PC-3 (cell line): ENCODE measurements around the gene LXN. TPM values are rescaled to one million over a fixed set of nuclear protein-coding genes. Genes with fewer than 3 reads are reported as not detected.
A peak's percentile ranks its signal among the peaks of the same experiment; 100 is the strongest.

Experiments
- ATAC-seq: fragments of 200-7000 bp; cut with Tn5 transposase; 2 replicates; pipeline ENCODE4 v1.9.1; 2020; ENCODE audit warnings: mild to moderate bottlenecking, moderate library complexity
- BruUV-seq: library from RNA; stranded (reverse); fragments of 400-500 nt; replicated peaks from 2 replicates; lab custom pipeline; 2021; lab: Mats Ljungman, UMichigan
- CTCF ChIA-PET: fragments of 300-600 bp; sonication (Branson Sonifier 250); formaldehyde crosslinking; loops from one replicate; lab custom pipeline; 2022; ENCODE audit warnings: antibody characterized with exemption; lab: Charles Lee
- POLR2A ChIA-PET: fragments of 300-600 bp; sonication (Branson Sonifier 250); formaldehyde crosslinking; loops from one replicate; lab custom pipeline; 2022; ENCODE audit warnings: antibody characterized with exemption; ENCODE audit not compliant: unreplicated experiment; lab: Charles Lee
- DNase-seq: peaks from one replicate; pipeline ENCODE4 v3.0.0-alpha.2; 2015
- H2AFZ ChIP-seq: fragments of 300-600 bp; sonication (generic); 2 replicates; pipeline ENCODE4 v1.6.0; 2016; ENCODE audit warnings: antibody characterized with exemption, low read length
- H3F3A ChIP-seq: fragments of 300-600 bp; sonication (generic); one replicate; pipeline ENCODE4 v1.6.0; 2017; ENCODE audit warnings: antibody characterized with exemption, low read length, control low read depth, mild to moderate bottlenecking; ENCODE audit not compliant: unreplicated experiment
- H3K27ac ChIP-seq: fragments of 300-600 bp; sonication (generic); 2 replicates; pipeline ENCODE4 v1.5.1; 2016; ENCODE audit warnings: mild to moderate bottlenecking, low read length
- H3K27me3 ChIP-seq: fragments of 300-600 bp; sonication (generic); 2 replicates; pipeline ENCODE4 v1.6.1; 2016; ENCODE audit warnings: low read length, mixed read lengths
- H3K36me3 ChIP-seq: fragments of 300-600 bp; sonication (generic); 2 replicates; pipeline ENCODE4 v1.6.1; 2016; ENCODE audit warnings: low read depth, mixed run types, low read length, mixed read lengths
- H3K4me1 ChIP-seq: fragments of 300-600 bp; sonication (generic); 2 replicates; pipeline ENCODE4 v1.5.1; 2016; ENCODE audit warnings: low read length; ENCODE audit not compliant: insufficient read depth
- H3K4me2 ChIP-seq: fragments of 300-600 bp; sonication (generic); 2 replicates; pipeline ENCODE4 v1.6.0; 2016; ENCODE audit warnings: low read length
- H3K4me3 ChIP-seq: fragments of 300-600 bp; sonication (generic); 2 replicates; pipeline ENCODE4 v1.5.1; 2016; ENCODE audit warnings: mild to moderate bottlenecking, low read length, mixed read lengths
- H3K79me2 ChIP-seq: fragments of 300-600 bp; sonication (generic); 2 replicates; pipeline ENCODE4 v1.6.1; 2017; ENCODE audit warnings: low read length, mixed read lengths
- H3K9ac ChIP-seq: fragments of 300-600 bp; sonication (generic); 2 replicates; pipeline ENCODE4 v1.6.0; 2016; ENCODE audit warnings: mild to moderate bottlenecking, low read length
- H3K9me2 ChIP-seq: fragments of 300-600 bp; sonication (generic); replicated peaks from 2 replicates; pipeline ENCODE4 v1.6.1; 2016; ENCODE audit warnings: mixed run types, low read length, mixed read lengths
- H3K9me3 ChIP-seq: fragments of 300-600 bp; sonication (generic); 2 replicates; pipeline ENCODE4 v1.6.1; 2016; ENCODE audit warnings: low read length, mixed read lengths
- H4K20me1 ChIP-seq: fragments of 300-600 bp; sonication (generic); 2 replicates; pipeline ENCODE4 v1.6.1; 2016; ENCODE audit warnings: low read length, mixed read lengths
- EZH2 ChIP-seq: fragments of 300-600 bp; sonication (generic); IDR thresholded peaks from one replicate; pipeline ENCODE4 v1.6.1; 2017; ENCODE audit warnings: antibody characterized with exemption, mild to moderate bottlenecking, low read length; ENCODE audit not compliant: unreplicated experiment
- EZH2phosphoT487 ChIP-seq: fragments of 300-600 bp; sonication (generic); IDR thresholded peaks from 2 replicates; pipeline ENCODE4 v1.6.1; 2018; ENCODE audit warnings: mild to moderate bottlenecking, antibody characterized with exemption, low read length, borderline replicate concordance
- intact Hi-C: fragments of 100-400 bp; cut with micrococcal nuclease; formaldehyde crosslinking; loops from 2 replicates; pipeline ENCODE4 v1.9.0; 2023
- total RNA-seq: library from RNA; depleted of rRNA; stranded (reverse); fragments of >200 nt; gene quantifications from 2 replicates; pipeline ENCODE4 v1.2.3, GENCODE V29; 2014
- TF ChIP-seq, protein P1 (sequence below): fragments of 300-600 bp; sonication (generic); conservative IDR thresholded peaks from 2 replicates; pipeline ENCODE4 v1.5.1; 2017; ENCODE audit warnings: antibody characterized with exemption, low read depth, mild to moderate bottlenecking, low read length

LXN gene
- total RNA-seq, 1 experiment from 2014 or later: 471 TPM

DNA sequence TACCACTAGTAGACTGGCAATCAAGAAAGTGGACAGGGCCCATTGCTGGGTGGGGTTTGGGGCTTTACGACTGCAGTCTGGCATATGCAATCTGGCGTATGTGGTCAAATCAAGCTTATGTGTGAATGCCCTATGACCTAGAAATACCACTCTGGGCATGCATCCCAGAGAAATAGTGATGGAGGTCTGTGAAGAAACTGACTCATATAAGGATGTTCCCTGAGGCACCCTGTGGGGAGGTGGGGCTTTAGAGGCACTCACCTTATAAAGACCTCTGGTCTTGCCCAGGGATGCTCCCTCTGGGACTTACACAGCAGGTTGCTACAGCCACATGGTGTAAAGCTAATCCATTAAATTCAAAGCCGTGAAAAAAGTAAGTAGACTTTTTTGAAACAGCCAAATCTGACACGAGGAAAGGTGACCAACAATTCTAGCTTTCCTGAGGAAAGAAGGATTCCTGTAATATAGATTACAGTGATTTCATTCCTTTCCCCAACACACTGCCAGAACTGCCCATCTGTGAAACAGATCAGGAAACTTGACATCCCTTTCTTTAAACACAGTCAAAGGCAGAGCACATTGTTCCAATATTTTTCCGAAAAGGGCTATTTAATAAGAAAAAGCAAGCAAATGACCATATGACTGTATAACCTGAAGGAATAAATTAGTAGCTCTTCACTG, 46.2 kb upstream of the LXN start:
- peak overlapping the region; percentile 100 for H3K27ac ChIP-seq
- H2AFZ ChIP-seq: no peak overlapping the region
- H4K20me1 ChIP-seq: no peaks in the 10 kb centered on the region
- H3K9me3 ChIP-seq: no peaks in the 10 kb centered on the region
- no peaks in the 10 kb centered on the region for H3K36me3 ChIP-seq
- peak overlapping the region; percentile 71 for H3K9ac ChIP-seq
- H3K9me2 ChIP-seq: no peaks in the 10 kb centered on the region
- peaks cover 42% of the 10 kb centered on the region for H3K4me1 ChIP-seq
- H3K4me3 ChIP-seq: no peak overlapping the region
- H3K79me2 ChIP-seq: no peaks in the 10 kb centered on the region
- peak overlapping the region; percentile 61 for H3K4me2 ChIP-seq
- peaks cover 1% of the 10 kb centered on the region for H3F3A ChIP-seq
- DNase-seq: peak; percentile 95
- intact Hi-C loops: no loop called here
- CTCF ChIA-PET: interaction anchor here (1.0 to 1.2 kb wide), 2 partner anchors 9 to 46 kb away, joined by 3 read pairs; partner anchors contain the start of gene LXN
- POLR2A ChIA-PET: interaction anchor here (0.5 to 0.6 kb wide), 2 partner anchors 15 to 148 kb away, joined by 3 read pairs; partner anchors contain the start of gene MLF1
- TF ChIP-seq EZH2phosphoT487: no peak
- no peak for TF ChIP-seq EZH2
- TF ChIP-seq, protein P1, sequence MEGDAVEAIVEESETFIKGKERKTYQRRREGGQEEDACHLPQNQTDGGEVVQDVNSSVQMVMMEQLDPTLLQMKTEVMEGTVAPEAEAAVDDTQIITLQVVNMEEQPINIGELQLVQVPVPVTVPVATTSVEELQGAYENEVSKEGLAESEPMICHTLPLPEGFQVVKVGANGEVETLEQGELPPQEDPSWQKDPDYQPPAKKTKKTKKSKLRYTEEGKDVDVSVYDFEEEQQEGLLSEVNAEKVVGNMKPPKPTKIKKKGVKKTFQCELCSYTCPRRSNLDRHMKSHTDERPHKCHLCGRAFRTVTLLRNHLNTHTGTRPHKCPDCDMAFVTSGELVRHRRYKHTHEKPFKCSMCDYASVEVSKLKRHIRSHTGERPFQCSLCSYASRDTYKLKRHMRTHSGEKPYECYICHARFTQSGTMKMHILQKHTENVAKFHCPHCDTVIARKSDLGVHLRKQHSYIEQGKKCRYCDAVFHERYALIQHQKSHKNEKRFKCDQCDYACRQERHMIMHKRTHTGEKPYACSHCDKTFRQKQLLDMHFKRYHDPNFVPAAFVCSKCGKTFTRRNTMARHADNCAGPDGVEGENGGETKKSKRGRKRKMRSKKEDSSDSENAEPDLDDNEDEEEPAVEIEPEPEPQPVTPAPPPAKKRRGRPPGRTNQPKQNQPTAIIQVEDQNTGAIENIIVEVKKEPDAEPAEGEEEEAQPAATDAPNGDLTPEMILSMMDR: no peak
- no peaks in the 10 kb centered on the region for H3K27me3 ChIP-seq
- ATAC-seq: peak; percentile 39
- BruUV-seq: TSS peak; percentile 66

DNA sequence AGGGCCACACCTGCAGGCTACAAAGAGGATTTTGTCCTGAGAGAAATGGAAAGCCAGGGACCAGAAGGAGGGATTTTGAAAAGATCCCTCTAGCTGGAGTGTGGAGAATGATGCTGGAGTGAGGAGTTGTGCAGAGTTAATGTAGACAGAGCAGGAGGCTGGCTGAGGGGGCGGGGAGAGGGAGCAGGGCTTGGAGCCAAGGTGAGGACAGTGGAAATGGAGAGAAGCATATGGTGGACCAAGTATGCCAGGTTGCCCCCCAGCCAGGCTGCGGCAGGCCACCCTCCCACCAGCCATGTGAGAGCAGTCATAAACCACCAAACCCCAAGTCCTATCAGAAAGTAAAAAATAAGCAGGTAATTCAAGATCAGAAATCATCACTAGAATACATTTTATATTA, 45.1 kb upstream of the LXN start:
- Histone ChIP-seq H3K9me2 (no peaks in the 10 kb centered on the region), H3K79me2 (no peaks in the 10 kb centered on the region), H3K9me3 (no peaks in the 10 kb centered on the region), H3K4me1 (peaks cover 48% of the 10 kb centered on the region), H3K36me3 (no peaks in the 10 kb centered on the region), H3F3A (no peaks in the 10 kb centered on the region), H3K27me3 (no peaks in the 10 kb centered on the region), H3K27ac (peak overlapping the region; percentile 100), H2AFZ (no peak overlapping the region), H3K4me3 (no peak overlapping the region), H3K4me2 (peak overlapping the region; percentile 3), H4K20me1 (no peaks in the 10 kb centered on the region), H3K9ac (peak overlapping the region; percentile 52)
- ChIA-PET CTCF (interaction anchor here (1.2 kb wide), 1 partner anchor 10 kb away, joined by 3 read pairs; no protein-coding TSS in a partner anchor), POLR2A (no interaction called here)
- no peak for DNase-seq
- TF ChIP-seq, protein P1: no peak
- TF ChIP-seq EZH2 (no peak), EZH2phosphoT487 (no peak)
- intact Hi-C loops: no loop called here
- BruUV-seq: no TSS peak
- ATAC-seq: no peak

DNA sequence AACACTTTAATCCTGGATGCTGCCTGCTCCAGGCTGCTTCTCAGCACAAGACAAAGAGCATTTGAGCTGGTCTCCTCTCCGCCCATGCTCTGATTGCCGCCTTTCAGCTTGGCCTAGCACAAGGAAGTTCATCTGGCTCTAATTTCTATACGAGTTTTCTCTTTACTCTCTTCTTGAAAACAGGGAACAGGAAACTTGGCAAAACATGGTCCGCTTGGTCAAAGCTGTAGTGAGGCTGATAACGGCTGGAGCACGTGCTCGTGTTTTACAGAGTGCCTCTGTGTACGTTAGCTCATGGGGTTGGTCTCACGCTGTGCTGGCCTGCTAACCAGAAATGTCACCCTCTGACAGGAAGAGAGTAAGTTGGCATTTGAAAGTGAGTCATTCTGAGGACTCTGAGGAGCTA, 40.6 kb upstream of the LXN start:
- no peak for ATAC-seq
- ChIA-PET CTCF (no interaction called here), POLR2A (no interaction called here)
- Histone ChIP-seq H3K79me2 (no peaks in the 10 kb centered on the region), H3K27ac (no peak overlapping the region), H3K36me3 (peaks cover 7% of the 10 kb centered on the region; the same call in 1 of the 2 replicates), H2AFZ (no peak overlapping the region), H3K9ac (no peak overlapping the region), H3K9me3 (no peaks in the 10 kb centered on the region), H3K4me1 (peaks cover 66% of the 10 kb centered on the region), H3F3A (no peaks in the 10 kb centered on the region), H3K9me2 (no peaks in the 10 kb centered on the region), H3K4me3 (no peak overlapping the region), H4K20me1 (no peaks in the 10 kb centered on the region), H3K4me2 (no peak overlapping the region), H3K27me3 (no peaks in the 10 kb centered on the region)
- intact Hi-C loops: no loop called here
- TF ChIP-seq, protein P1: no peak
- TF ChIP-seq EZH2 (no peak), EZH2phosphoT487 (no peak)
- no peak for DNase-seq
- BruUV-seq: no TSS peak
